Kidney epithelial cell (primary cell): ENCODE data around the gene ANAPC10. TPM values are rescaled to one million over a fixed set of nuclear protein-coding genes. Genes with fewer than 3 reads are reported as not detected.

Experiments used
- DNase-seq: peaks from one replicate; pipeline ENCODE4 v3.0.0-alpha.2; 2010; ENCODE audit warnings: low read depth
- H3K27me3 ChIP-seq: 2 replicates; pipeline ENCODE4 v1.6.0; 2011; ENCODE audit warnings: low read length; ENCODE audit not compliant: control insufficient read depth, insufficient read depth
- H3K36me3 ChIP-seq: 2 replicates; pipeline ENCODE4 v1.5.1; 2011; ENCODE audit warnings: low read length; ENCODE audit not compliant: control insufficient read depth, insufficient read depth
- H3K4me3 ChIP-seq: 2 replicates; pipeline ENCODE4 v1.5.1; 2011; ENCODE audit warnings: low read depth, mild to moderate bottlenecking, control low read depth, low read length
- total RNA-seq: library from RNA; depleted of rRNA; stranded (reverse); fragments of >200 nt; gene quantifications from 2 replicates; pipeline ENCODE4 v1.2.3, GENCODE V29; 2015
- TF ChIP-seq, protein P1 (sequence below): IDR thresholded peaks from 2 replicates; pipeline ENCODE4 v1.5.1; 2011; ENCODE audit warnings: mild to moderate bottlenecking, moderate library complexity, low read length, control low read depth, inconsistent platforms; ENCODE audit not compliant: insufficient read depth, poor library complexity, severe bottlenecking

Gene ANAPC10
- total RNA-seq, 1 donor from 2014 or later: 25.0 TPM

DNA sequence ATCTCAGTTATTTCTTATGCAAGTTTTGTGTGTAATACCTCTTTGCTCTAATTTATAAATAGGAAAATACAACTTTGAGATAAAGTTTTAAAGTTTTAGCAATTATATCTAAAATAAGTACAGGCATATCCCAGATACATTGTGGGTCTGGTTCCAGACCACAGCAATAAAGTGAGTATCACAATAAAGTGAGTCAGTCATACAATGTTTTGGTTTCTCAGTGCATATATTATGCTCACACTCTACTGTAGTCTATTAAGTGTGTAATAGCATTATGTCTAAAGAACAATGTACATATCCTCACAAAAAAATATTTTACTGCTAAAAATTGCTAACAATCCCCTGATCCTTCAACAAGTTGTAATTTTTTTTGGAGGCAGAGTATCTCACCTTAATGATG lies 49.2 kb downstream of the ANAPC10 start:
- Histone ChIP-seq H3K4me3 (no peak overlapping the region), H3K36me3 (no peaks in the 10 kb centered on the region), H3K27me3 (no peaks in the 10 kb centered on the region)
- DNase-seq: no peak
- TF ChIP-seq, protein P1, sequence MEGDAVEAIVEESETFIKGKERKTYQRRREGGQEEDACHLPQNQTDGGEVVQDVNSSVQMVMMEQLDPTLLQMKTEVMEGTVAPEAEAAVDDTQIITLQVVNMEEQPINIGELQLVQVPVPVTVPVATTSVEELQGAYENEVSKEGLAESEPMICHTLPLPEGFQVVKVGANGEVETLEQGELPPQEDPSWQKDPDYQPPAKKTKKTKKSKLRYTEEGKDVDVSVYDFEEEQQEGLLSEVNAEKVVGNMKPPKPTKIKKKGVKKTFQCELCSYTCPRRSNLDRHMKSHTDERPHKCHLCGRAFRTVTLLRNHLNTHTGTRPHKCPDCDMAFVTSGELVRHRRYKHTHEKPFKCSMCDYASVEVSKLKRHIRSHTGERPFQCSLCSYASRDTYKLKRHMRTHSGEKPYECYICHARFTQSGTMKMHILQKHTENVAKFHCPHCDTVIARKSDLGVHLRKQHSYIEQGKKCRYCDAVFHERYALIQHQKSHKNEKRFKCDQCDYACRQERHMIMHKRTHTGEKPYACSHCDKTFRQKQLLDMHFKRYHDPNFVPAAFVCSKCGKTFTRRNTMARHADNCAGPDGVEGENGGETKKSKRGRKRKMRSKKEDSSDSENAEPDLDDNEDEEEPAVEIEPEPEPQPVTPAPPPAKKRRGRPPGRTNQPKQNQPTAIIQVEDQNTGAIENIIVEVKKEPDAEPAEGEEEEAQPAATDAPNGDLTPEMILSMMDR: no peak

DNA sequence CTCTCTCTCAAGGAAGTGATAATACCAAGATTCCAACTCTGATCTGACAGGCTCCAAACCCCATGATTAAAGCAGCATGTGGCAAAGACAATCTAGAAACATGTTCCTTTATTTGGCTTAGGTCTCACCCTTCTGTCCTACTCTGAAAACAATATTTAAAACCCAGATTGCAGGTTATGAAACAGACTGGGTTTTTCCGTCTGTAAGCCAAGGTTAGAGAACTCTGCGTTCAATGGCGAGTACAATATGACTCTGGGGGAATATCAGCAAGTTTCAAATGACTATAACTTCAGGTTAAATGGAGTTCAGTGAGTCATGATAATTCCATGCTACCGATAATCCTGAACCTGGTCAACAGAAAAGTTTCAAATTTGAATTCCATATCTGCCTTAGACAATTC lies 50.8 kb downstream of the ANAPC10 start:
- no peaks in the 10 kb centered on the region for H3K27me3 ChIP-seq
- H3K36me3 ChIP-seq: no peaks in the 10 kb centered on the region
- no peak for DNase-seq
- H3K4me3 ChIP-seq: no peak overlapping the region
- TF ChIP-seq, protein P1: no peak

DNA sequence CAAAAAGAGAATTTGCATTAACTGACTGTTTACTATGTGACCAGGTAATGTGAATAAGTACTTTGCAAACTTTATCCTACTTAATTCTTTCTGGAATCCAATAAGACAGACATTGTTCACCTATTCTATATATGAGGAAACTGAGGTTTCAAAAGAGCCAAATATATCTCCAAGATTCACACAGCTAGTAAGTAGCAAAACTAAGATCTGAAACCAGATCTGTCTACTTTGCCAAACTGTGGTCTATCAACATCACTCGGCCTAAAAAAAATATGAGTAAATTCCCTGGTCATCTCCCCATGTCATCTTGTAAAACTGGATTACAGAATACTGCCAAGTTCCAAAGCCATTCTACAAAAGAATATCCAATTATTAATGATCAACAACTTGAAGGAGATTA lies 52.8 kb downstream of the ANAPC10 start:
- TF ChIP-seq, protein P1: no peak
- H3K27me3 ChIP-seq: no peaks in the 10 kb centered on the region
- no peak overlapping the region for H3K4me3 ChIP-seq
- DNase-seq: no peak
- no peaks in the 10 kb centered on the region for H3K36me3 ChIP-seq

DNA sequence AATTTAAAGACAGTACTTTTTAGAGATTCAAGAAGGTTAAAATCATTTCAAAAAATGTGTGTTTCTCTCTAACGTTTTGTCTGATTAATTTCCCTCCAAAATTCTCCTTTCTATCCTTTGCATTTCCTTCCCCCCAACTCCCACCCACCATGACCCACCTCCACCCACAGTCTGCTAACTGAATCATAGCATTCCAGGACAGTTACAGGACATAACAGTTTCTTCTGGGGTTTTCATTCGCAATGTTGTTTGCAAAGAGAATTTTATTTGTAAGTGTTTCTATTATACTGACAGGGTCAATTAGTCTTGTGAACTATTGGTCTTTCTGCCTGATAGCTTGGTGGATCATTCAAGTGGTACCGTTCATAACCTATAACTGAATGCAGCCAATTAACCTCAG lies 53.7 kb downstream of the ANAPC10 start:
- no peaks in the 10 kb centered on the region for H3K36me3 ChIP-seq
- no peaks in the 10 kb centered on the region for H3K27me3 ChIP-seq
- no peak overlapping the region for H3K4me3 ChIP-seq
- no peak for DNase-seq
- TF ChIP-seq, protein P1: no peak

DNA sequence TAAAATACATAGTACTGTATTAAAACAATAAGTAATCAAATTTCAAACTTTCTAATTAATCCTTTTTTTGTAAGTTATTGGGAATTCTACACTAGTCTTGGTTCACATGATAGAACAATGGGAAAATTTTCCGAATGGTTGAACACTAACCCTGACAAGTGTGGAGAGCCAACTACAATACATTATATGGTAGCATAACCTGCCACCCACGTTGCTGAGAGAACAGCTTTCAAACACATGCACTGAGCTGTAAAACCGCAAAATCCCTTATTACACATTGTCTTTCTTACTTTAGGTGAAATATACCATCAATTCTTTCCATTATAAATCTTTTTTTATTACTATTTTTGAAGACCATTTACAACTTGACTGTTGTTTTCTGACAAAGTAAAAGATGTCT lies 54.7 kb downstream of the ANAPC10 start:
- TF ChIP-seq, protein P1: no peak
- Histone ChIP-seq H3K4me3 (no peak overlapping the region), H3K27me3 (no peaks in the 10 kb centered on the region), H3K36me3 (no peaks in the 10 kb centered on the region)
- DNase-seq: no peak

DNA sequence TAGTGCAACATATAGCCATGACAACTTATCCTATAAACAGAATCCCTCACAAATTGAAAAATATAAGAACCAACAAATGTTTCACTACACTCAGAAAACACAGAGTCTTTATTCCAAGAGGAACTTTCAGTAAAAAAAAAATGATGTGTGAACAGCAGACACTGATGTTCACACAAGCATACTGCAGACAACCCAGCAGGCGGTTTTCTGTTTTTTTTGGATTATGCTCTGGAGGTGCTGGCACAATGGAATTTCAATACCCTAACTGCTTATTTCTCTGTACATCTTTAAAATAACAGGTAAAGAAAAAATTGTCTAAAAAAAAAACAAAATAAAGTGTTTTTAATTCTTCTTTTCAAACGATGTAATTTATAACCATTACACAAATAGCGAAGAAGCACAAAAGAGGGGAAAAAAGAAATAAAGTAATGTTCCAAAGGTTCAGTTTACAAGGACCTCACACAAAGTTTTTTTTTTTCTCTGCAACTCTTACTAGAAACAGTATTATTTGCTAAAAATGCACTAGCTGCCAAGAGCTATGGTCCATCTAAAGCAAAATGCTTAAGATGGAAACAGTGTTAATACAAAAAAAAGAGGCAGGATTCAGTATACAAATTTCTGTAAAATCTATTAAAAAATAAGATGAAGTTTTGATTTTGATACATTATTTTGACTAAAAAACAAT lies 55.3 kb downstream of the ANAPC10 start:
- H3K4me3 ChIP-seq: no peak overlapping the region
- TF ChIP-seq, protein P1: no peak
- no peak for DNase-seq
- H3K27me3 ChIP-seq: no peaks in the 10 kb centered on the region
- H3K36me3 ChIP-seq: no peaks in the 10 kb centered on the region
